ENCODE measurements around the gene TTC34.

TTC34 gene

DNA sequence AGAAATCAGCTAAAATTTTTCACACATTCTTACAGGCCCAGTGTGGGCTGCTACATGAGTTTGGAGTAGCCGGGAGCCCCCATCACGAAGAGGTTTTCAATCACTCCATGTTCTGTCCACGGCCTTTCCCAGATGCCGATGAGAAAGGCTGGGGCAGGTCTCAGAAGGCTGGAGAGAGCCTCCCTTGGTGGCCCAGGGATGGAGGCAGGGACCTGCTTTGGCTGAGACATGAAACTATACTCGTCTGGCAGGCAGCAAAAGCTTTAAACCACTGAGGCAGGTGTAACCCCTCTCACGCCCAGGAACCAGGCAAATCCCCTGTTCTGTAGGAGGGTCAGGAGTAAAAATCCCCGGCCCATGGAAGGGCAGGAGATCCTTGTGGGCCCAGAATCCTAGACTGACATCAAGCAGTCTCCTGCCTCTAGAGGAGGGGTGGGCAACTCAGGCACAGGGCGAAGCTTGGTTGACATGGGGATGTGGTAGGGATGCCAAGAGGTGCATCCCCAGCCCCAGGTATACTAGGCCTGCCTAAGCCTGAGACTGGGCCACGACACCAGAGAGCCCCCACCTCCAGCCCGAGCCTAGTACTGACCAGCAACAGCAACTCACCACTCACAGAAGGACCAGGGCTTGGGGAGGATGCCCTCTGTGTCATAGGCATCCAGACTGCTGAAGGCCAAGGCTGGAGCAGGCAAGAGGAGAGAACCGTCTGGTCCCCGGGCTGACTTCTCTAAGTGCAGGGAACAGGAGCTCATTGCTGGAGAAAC lies 177.7 kb downstream of the TTC34 start:
- no peak for DNase-seq

DNA sequence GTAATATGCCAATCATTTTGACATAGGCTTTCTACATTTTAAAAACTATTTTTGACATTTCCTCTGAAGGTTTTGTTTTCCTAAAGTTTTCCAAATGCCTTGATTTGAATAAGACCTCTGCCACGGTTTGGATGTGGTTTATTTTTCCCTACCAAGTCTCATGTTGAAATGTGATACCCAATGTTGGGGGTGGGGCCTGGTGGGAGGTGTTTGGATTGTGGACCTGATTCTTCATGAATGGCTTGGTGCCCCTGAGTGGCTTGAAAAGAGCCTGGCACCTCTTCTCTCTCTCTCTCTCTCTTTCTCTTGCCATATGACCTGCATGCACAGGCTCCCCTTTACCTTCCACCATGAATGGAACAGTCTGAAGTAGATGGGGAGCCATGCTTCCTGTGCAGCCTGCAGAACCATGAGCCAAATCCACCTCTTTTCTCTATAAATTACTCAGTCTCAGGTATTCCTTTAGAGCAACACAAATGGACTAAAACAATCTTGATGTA lies 183.5 kb downstream of the TTC34 start:
- no peak for DNase-seq

DNA sequence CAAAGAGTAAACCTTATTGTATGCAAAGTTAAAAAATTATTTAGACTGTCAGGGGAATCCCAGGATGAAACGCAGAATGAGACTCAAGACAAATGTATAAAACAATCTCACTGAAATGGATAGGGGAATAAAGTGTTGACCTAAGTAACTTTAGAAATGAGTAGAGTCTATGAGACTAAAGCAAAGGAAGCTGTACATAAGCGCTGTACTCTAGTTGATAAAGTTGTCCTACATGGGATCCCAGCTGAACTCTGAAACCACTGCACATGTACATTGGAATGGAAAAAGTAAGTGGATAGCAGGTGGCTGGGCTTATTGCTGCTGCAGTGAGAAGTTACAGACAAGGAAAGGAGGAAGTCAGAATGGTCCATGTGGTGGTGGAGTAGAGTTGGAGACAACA lies 187.3 kb downstream of the TTC34 start:
- DNase-seq: no peak

DNA sequence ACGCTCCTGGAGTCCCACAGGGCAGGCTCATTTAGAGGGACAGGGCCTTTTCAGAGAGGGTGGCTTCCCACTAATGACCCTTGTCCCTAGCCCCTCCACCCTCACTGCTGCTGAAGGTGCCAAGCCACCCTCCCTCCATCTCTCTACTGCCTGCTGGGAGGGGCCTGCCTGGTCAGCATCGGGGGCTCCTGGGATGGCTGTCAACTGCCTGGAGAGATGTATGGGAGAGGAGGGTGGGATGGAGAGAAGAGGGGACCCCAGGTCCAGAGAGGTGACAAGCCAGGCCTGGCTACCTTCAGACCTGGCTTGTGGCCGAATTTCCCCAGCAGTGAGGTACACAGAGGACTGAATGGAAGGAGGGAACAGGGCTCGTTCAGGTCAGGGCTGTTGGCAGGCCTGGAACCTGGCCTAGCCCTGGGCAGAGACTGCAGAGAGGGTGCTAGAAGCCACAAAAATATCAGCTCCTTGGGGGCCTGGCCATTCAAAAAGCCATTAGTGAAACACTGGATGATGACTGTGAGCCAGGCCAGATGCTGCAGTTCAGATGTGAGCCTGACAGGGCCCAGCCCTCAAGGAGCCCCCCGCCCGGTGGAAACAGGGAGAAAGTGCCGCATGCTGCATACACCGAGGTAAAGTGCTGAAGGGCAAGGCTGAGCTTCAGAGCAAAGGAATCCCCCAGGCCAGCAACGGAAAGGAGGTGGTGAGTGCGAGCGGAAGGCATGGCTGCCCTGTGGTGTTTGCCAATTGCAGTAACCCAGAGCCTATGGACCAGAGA lies 188.7 kb downstream of the TTC34 start:
- DNase-seq: no peak

DNA sequence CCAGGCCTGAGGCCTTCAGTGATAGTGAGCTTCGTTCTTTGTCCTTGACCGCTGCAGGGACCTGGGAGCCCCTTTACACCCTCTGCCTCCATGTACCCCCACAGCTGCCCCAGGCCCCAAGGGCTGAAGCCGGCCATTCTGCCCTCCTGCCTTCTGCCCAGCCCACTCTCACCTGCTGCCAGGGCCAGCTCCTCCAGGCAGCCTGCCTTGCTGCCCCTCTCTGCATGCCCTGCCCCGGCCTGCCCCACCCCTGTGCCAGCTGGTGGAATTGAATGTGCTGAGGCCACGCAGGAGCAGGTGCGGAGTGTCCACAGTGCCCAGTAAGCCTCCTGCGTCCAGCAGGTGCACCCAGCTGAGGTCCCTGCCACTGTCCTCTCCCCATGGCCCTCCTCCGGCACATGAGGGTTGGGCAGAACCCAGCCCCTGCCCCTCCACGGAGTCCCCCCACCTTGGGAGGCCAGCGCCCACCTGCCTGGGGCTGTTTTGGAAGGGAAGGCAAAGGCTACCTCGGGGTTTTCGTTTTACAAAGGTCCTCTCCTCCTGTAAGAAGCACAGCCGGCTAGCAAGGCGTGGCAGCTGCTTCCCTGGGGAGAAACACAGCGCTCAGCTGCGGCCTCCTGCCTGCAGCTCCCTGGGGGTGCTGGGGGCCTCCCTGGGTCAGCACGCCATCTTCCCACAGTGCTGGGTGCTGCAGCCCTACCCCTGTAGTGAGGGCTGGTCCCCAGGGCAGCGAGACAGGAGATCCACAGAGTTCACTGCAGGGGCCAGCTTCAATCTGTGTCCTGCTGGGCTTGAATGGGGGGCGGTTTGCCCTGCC lies 189.7 kb downstream of the TTC34 start:
- DNase-seq: no peak

DNA sequence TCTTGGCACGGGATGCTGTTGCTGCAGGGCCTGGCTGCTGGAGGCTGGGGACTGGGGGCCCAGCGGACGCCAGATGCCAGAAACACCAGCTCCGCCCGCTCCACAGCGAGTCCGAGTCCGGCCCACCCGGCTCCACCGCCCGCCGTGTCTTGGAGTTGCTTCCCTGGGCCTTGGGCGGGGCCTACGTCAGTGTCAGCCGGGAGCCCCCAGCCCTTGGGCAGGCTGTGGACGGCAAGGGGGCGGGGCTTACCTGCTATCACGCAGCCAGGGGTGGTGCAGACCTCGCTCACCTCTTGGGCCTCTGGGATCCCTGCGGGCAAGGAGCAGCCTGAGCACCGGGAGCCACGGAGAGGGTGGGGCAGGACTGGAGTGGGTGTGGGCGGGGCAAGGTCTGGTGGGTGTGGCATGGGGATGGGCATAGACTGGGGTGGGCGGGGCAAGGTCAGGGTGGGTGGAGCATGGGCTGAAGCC lies 190.4 kb downstream of the TTC34 start:
- DNase-seq: peak; percentile 12 to 17

DNA sequence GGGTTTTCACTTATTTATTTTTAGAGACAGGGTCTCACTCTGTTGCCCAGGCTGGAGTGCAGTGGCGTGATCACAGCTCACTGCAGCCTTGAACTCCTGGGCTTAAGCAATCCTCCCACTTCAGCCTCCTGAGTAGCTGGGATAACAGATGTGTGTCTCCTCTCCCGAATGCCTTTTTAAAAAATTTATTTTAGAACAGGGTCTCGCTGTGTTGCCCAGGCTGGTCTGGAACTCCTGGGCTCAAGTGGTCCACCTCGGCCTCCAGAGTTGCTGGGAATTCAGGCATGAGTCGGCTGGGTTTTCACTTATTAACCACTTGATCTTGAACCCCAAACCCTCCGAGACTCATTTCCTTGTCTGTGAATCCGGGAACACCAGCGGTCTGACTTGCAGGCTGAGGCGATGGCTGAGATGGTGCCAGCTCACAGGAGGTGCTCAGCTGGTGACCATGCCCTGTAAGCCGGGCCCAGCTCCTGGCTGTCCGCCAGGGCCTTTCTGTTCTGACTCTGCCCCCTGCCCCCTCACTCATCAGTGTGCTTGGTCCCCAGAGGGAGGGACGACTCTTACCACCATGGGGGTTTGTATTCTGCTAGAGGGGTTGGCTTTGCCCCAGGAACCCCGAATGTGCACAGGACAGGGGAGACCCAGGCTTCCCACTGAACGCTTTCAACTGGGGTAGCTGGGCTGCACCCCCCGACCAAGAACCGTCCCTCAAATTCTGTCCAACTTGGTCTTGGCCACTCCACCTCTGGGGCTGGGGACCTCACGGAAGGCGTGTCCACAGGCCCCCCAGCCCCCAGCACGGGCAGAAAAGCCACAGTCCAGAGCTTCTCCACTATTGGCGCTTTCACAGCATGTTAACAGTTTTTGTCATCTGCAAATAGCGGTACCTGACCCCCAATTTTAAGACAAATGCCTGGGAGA lies 191.2 kb downstream of the TTC34 start:
- no peak for DNase-seq

DNA sequence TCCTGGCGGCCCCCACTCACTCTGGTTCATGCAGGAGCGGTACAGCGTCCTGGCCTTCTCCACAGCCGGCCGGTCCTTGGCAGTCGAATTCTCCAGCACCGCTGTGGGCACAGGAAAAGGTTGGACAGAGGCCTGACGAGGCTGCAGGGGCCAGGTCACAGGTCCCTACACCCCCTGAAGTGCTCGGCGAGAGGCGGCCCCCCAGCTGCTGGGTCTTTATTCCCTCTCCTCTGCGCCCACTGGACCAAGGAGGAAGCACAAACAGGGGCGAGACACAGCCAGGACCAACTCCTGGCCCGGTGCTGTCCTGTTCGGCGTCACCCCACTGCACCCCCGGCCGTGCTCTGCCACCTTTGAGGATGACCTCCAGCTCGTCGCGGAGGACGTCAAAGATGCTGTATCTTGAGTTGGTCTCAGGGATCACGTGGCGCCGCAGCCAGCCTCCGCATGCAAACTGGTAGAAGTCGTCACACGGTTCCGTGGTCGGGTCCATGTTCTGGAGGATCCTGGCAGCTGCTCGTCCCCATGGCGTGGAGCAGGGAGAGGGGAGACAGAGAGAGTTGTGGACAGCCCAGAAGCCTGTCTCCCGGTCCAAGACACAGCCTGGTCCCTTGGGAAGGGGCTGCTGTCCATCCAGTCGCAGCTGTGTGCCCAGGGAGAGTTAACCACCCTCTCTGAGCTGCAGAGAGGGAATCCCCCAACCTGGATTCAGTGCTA lies 192.0 kb downstream of the TTC34 start:
- no peak for DNase-seq

DNA sequence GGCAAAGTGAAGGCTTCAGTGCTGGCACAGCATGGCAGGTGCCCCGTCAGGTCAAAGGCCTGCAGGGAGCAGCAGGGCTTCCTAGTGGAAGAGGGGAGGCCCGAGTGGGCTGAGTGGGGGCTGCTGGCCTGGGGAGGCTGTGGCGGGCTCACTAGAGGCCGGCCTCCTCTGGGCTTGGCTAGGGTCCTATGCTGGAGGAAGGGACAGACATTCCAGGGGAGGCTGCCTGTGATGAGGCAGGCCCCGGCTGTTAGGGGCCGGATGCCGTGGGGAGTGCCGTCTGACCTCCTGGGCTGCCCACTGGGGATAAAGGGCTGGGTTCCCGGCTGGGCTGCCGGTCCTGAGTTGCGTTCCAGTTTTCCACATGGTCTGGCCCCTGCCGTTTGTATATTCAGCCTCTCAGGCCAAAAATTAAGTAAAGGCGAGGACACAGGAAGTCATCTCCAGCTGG lies 193.8 kb downstream of the TTC34 start:
- DNase-seq: no peak

DNA sequence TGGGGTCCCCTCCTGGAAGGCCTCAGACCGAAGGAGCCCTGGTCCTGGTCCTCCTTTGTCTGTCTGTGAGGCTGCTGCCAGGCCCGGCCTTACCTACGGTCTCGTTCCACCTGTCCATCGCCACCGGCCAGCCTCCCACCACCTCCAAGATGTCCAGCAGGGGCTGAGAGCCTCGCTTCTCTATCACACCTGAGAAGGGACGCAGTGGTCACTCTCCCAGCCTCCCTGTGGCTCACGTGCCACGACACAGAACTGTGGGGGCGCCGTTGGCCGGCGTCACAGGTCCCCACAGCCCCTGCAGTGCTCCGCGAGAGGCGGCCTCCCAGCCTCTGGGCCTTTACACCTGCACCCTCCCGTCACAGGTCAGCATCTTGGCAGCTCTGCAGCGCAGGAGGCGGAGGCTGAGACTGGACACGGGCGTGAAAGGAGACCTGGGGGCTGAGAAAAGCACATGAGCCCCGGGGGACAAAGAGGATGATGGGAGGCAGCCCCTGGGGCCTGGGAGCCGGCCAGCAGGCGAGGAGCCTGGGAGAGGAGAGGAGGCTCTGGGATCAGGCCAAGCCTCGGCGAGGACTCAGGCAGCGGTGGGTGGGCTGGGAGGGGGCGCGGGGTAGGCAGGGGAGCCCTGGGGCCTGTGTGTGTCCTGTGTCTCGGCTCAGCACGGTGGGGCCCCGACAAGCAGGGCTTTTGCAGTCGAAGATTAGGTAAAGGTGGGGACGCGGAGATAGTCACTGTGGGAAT lies 194.4 kb downstream of the TTC34 start:
- no peak for DNase-seq

DNA sequence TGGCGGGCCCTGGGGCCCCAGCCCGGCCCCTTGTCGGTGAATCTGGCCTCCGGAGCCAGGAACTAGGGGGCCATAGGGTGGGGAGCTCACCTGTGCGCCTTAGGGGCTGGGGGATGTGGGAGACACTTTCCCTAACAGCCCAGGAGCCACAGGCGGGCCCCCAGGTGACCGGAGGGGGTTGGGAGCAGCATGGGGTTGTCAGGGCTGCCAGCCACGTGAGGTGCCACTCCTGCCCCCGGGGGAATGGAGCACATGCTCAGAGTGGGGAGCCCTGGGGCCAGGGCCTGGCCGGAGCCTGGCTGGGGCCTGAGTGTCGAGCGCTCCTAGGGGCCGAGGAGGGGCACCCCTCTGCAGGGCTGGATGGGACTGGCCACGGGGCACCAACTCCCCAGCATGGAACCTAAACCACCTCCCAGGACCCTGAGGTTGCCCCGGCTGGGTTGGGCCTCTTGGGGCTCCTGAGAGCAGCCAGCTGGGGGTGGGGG lies 195.1 kb downstream of the TTC34 start:
- DNase-seq: no peak

DNA sequence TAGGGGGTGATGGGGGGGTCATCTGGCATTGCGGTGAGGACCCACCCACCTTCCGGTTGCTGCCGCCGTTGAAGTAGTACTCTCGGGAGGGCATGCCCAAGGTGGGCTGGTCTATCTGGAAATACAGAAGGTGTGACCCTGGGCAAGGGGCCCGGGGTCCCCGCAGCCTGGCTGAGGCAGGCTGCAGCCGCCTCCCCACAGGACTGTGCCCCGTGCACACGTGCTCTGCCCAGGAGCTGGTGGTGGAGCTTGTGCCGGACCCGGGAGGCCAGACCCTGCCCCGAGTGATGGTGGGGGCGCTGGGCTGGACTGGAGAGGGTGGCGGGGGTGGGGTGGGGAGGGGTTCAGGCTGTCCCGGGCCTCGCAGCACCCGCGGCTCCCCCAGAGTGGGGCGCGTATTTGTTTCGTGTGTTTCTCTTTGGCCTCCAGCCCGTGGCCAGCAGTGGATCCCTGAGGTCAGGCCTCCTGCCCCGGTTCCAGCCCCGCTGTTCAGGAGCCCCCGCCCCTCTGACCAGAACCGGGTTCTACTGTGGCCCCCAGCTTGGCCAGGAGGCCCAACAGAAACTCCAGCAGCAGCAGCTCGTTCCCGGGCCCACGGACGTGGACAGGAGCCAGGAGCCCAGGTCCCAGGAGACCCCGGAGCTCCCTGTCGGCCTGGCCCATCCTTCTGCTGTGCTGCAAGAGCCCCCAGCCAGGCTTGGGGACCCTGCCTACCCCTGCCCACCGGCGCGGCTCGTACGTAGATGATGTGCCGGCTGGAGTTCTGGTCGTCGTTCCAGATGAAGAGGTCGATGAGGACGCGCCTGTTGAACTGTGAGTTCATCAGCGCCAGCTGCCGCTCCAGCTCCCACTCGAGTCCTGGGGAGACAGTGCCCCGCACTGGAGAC lies 195.7 kb downstream of the TTC34 start:
- no peak for DNase-seq

DNA sequence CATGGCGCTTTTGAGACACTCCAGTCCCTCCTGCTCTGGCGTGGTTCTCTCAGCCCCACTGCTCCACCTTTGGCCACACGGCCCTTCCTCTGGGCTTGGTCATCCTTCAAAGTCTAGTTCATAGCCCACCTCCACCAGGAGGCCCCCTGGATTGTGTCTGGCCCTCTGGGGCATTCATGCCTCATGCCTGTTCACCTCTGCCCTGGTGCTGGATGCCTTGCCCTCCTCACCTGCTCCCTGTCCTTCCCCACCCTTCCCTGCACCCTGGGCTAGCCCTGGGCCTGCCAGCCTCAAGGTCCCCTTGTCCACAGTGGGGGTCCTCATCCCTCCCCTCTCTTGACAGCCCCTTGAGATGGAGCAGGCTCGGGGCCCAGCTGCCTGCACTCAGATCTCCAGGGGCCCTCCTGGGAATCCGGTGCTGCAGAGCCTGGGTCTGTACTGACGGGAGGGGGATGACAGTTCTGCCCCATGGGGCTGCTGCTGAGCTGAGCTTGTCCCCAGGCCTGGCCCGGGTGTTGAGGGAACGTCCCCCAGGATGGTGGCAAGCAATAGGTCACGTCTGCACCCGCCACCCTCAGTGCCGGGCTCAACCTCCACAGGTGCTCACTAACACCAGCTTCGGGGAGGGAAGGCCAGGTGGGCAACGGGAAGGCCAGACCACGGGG lies 196.5 kb downstream of the TTC34 start:
- no peak for DNase-seq

DNA sequence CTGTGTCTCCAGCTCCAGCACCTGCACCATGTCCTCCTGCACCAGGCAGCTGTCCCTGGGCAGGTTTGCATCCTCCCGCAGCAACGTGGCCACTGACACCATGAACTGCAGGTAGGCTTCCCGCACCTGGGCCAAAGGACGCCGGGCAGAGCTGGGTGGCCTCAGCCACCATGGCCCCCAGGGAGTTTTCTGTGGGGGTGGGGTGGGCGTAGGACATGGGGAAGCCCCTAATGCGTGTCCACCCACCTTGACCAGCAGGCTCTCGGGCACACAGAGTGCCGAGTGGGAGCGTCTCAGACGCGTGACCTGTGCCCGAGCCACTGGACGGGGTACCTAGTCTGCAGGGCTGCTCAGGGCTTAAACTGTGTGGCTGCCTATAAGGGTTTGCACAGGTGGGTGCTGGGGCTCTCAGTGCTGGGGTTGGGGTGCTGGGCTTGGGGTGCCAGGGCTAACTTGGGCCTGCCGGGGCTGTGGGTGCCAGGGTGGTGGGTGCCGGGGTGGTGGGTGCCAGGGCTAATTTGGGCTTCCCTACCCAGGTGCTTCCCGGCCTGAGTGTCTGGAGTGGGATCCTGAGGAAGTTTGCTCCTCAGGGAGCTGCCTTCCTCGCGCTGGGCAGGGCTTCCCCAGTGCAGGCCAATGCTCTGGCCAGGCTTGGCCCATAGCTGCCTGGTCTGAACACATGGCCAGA lies 197.2 kb downstream of the TTC34 start:
- no peak for DNase-seq

DNA sequence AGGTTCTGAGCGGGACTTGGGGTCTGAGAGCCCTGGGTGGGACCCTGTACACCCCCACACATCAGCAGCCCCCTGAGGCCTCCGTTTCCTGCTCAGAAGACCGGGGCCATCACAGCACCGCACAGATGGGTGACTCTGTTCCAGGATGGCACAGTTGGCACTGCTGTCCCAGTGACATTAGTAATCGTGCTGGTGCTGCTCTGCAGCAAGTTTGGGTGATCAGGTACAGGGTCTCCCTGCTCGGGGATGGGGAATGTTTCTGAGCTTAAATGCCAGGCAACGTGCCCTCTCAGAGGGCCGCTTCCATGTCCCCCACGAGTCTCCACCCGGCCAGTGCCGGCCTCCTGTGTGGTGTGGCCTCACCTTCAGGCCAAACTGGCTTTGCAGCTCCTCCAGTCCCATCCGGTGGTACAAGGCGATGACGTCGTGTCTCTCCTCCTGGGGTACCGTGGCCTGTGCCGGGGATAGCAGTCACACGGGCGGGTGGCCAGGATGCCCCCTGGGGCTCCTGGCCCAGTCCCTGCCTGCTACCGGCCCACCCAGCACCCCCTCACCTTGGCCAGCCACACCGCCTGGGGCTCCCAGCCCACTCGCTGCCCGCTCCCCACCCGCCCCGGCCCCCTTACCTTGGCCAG lies 197.9 kb downstream of the TTC34 start:
- DNase-seq: no peak

DNA sequence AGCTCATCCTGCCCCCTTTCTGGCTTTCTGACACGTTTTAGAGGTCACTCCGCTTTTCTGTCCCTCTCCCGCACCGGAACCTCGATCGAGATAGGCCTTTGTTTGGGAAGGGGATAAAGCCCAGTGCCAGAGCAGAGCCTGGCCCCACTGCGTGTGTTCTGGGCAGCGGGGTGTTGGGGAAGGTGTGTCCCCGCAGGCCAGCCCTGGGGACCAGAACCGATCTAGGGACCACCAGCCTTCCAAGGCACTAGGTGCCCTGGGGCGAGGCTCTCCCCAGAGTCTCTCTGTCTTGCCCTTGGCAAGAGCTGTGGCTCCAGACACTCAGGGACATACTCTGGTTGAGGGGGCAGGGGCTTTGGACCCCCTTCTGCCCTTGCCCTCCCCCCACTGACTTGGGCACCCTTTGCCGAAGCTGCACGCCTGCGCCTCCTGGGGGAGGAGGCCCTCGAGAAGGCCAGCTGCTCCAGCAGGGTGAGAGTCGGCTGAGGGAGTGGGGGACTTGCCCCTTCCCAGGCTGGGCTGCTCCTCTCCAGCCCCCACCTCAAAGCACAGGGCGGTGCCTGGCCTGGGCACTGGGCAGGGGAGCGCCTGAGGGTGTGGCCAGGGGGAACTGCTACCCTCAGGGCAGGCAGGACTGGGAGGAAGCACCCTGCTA lies 198.5 kb downstream of the TTC34 start:
- no peak for DNase-seq

DNA sequence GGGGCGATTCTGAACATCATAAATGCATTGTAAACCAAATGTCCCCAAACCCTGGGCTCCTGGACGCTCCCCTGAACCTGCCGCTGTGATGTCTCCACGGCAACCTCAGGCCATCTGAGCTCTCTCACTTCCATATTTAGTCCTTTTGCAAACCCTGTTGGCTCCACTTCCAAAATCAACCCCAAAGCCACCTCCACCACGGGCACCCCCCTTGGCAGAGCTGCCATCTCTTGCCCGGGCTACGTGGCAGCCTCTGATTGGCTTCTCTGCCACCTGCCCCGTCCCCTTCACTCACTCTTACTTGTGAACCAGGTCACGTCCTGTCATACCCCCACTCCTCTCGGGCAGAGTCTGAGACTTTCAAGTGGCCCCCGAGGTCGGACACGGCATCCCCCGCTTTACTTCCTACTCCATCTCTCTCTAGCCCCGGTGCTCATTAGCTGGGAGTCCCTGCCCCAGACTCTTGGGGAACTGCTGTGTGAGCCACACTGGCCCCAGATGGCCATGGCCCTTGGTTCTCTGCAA lies 199.1 kb downstream of the TTC34 start:
- no peak for DNase-seq

All from CD4-positive, alpha-beta T cell treated with Interferon alpha-2 for 1 hour (primary cell).